SK-N-MC (cell line): ENCODE data around the gene OTUB2.

Source experiments
- DNase-seq: peaks from one replicate; pipeline ENCODE4 v3.0.0-alpha.2; 2011; ENCODE audit warnings: low read depth, low spot score
- H3K27ac ChIP-seq: fragments of 200-600 bp; sonication (generic); 2 replicates; pipeline ENCODE4 v1.5.1; 2016; ENCODE audit warnings: mixed run types
- H3K36me3 ChIP-seq: fragments of 200-600 bp; sonication (generic); 2 replicates; pipeline ENCODE4 v1.6.1; 2017; ENCODE audit warnings: antibody characterized with exemption, low read length, mixed read lengths; ENCODE audit not compliant: insufficient read depth
- H3K4me3 ChIP-seq: fragments of 200-600 bp; sonication (generic); 2 replicates; pipeline ENCODE4 v1.5.1; 2016
- H3K9ac ChIP-seq: fragments of 200-600 bp; sonication (generic); 2 replicates; pipeline ENCODE4 v1.8.0; 2017; ENCODE audit warnings: mixed run types, mixed read lengths; ENCODE audit not compliant: insufficient read length
- H3K9me3 ChIP-seq: fragments of 200-600 bp; sonication (generic); 2 replicates; pipeline ENCODE4 v1.6.1; 2017; ENCODE audit warnings: low read depth, mild to moderate bottlenecking, antibody characterized with exemption, low read length, moderate library complexity, mixed read lengths
- EZH2 ChIP-seq: fragments of 200-600 bp; sonication (generic); IDR thresholded peaks from one replicate; pipeline ENCODE4 v1.6.1; 2017; ENCODE audit warnings: antibody characterized with exemption
- FOXP2 ChIP-seq: optimal IDR thresholded peaks from 2 replicates; pipeline ENCODE3; 2011; ENCODE audit warnings: mild to moderate bottlenecking, moderate library complexity; ENCODE audit not compliant: insufficient read depth; ENCODE audit errors: extremely low read length, control extremely low read depth
- POLR2AphosphoS5 ChIP-seq: IDR thresholded peaks from 2 replicates; pipeline ENCODE4 v1.6.1; 2012; ENCODE audit warnings: mild to moderate bottlenecking, low read depth, low read length, borderline replicate concordance

OTUB2 gene

GRCh38 chr14:94081386-94081820 lies 55.3 kb downstream of the OTUB2 start:
- no peak for TF ChIP-seq FOXP2
- TF ChIP-seq EZH2: no peak
- no peak for TF ChIP-seq POLR2AphosphoS5
- Histone ChIP-seq H3K9me3 (peaks cover 11% of the 10 kb centered on the region), H3K4me3 (peak overlapping the region; percentile 92), H3K9ac (peak overlapping the region; percentile 95), H3K27ac (no peak overlapping the region), H3K36me3 (peaks cover 37% of the 10 kb centered on the region)
- DNase-seq: no peak

DNA sequence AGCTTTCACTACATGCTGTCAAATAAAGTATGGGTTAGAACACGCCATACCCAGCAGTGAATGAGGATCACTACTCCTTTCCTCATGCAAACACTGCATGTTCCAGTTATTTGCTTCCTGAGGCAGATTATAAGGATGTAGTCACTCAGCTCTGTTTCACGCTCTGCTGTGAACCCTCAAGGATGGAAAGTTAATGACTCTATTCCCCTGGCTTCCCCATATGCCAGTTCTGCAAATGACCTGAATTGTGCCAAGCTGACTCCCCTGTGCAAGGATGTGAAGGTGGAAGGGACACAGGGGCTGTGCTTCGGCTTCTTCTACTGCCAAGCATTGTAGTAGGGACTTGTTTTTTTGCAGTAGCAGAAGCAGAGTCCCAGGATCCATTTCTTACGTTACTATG lies 61.8 kb downstream of the OTUB2 start:
- DNase-seq: no peak
- H3K27ac ChIP-seq: no peak overlapping the region
- no peak overlapping the region for H3K9ac ChIP-seq

GRCh38 chr14:94088516-94088915 lies 62.4 kb downstream of the OTUB2 start:
- no peak for DNase-seq
- Histone ChIP-seq H3K9me3 (no peaks in the 10 kb centered on the region), H3K4me3 (no peak overlapping the region), H3K36me3 (no peaks in the 10 kb centered on the region), H3K9ac (no peak overlapping the region), H3K27ac (no peak overlapping the region)
- TF ChIP-seq POLR2AphosphoS5 (no peak), EZH2 (no peak), FOXP2 (no peak)

More for the DNA sequence above, 61.8 kb downstream of the OTUB2 start:
- no peak for TF ChIP-seq POLR2AphosphoS5
- no peak for TF ChIP-seq EZH2
- TF ChIP-seq FOXP2: no peak
- Histone ChIP-seq H3K4me3 (no peak overlapping the region), H3K36me3 (0 out of 2 replicates have a peak, but pooled peaks cover 2% of the 10 kb centered on the region), H3K9me3 (no peaks in the 10 kb centered on the region)

- Histone ChIP-seq H3K9ac (no peak overlapping the region), H3K36me3 (no peaks in the 10 kb centered on the region), H3K9me3 (no peaks in the 10 kb centered on the region), H3K27ac (no peak overlapping the region), H3K4me3 (no peak overlapping the region)
- no peak for TF ChIP-seq EZH2
- TF ChIP-seq FOXP2: no peak
- no peak for TF ChIP-seq POLR2AphosphoS5
- no peak for DNase-seq
These were observed 63.3 kb downstream of the OTUB2 start for GRCh38 chr14:94089479-94089878.

GRCh38 chr14:94093418-94093817 lies 67.3 kb downstream of the OTUB2 start:
- Histone ChIP-seq H3K9ac (no peak overlapping the region), H3K36me3 (no peaks in the 10 kb centered on the region)

GRCh38 chr14:94097091-94097490 lies 71.0 kb downstream of the OTUB2 start:
- no peak overlapping the region for H3K4me3 ChIP-seq
- no peaks in the 10 kb centered on the region for H3K36me3 ChIP-seq
- no peak overlapping the region for H3K9ac ChIP-seq
- H3K27ac ChIP-seq: no peak overlapping the region
- no peak for TF ChIP-seq POLR2AphosphoS5
- TF ChIP-seq FOXP2: no peak
- TF ChIP-seq EZH2: no peak
- no peaks in the 10 kb centered on the region for H3K9me3 ChIP-seq
- DNase-seq: no peak

More at GRCh38 chr14:94093418-94093817, 67.3 kb downstream of the OTUB2 start:
- Histone ChIP-seq H3K27ac (no peak overlapping the region), H3K9me3 (no peaks in the 10 kb centered on the region), H3K4me3 (no peak overlapping the region)
- DNase-seq: no peak
- TF ChIP-seq FOXP2: no peak
